Thymus (tissue), 11 donors: ENCODE results near the gene SURF6. TPM values are rescaled to one million over a fixed set of nuclear protein-coding genes. Genes with fewer than 3 reads are reported as not detected.

Source experiments
- DNase-seq, 9 donors: peaks; one replicate each; pipeline ENCODE4 v3.0.0-alpha.2; 2013; ENCODE audit warnings: low spot score in 9 of 9, low read depth in 6 of 9, missing footprints in 1 of 9
- H3K27ac ChIP-seq, 2 donors: one replicate each; pipeline ENCODE4 v1.5.1; 2013; ENCODE audit warnings: control low read depth in 1 of 2, low read depth in 1 of 2, low read length in 1 of 2, mild to moderate bottlenecking in 1 of 2, moderate library complexity in 1 of 2
- H3K27me3 ChIP-seq, 2 donors: one replicate each; pipeline ENCODE4 v1.5.1; 2013; ENCODE audit warnings: low read length in 1 of 2; ENCODE audit not compliant: control insufficient read depth in 2 of 2, insufficient read depth in 1 of 2
- H3K36me3 ChIP-seq, 2 donors: one replicate each; pipeline ENCODE4 v1.5.1; 2013; ENCODE audit warnings: low read length in 1 of 2, mild to moderate bottlenecking in 1 of 2, moderate library complexity in 1 of 2; ENCODE audit not compliant: control insufficient read depth in 2 of 2, insufficient read depth in 2 of 2
- H3K4me1 ChIP-seq, 2 donors: one replicate each; pipeline ENCODE4 v1.5.1; 2013; ENCODE audit warnings: low read length in 2 of 2; ENCODE audit not compliant: control insufficient read depth in 2 of 2, insufficient read depth in 2 of 2
- H3K4me3 ChIP-seq, 2 donors: one replicate each; pipeline ENCODE4 v1.5.1; 2013; ENCODE audit warnings: low read length in 2 of 2, control low read depth in 1 of 2, mild to moderate bottlenecking in 1 of 2
- H3K9me3 ChIP-seq, 2 donors: one replicate each; pipeline ENCODE4 v1.5.1; 2013; ENCODE audit warnings: low read length in 1 of 2, mild to moderate bottlenecking in 1 of 2; ENCODE audit not compliant: control insufficient read depth in 2 of 2, insufficient read depth in 1 of 2
- WGBS: extraction: QIAGEN DNeasy Blood & Tissue Kit; methylation state at CpG from one replicate; pipeline ENCODE4 v1.1.7; 2013; 5-methylcytosine and 5-hydroxymethylcytosine counted together
- polyA plus RNA-seq: library from polyadenylated mRNA; stranded (reverse); fragments of 200-250 nt; gene quantifications from one replicate; pipeline ENCODE4 v1.2.3, GENCODE V29; 2013
- total RNA-seq: library from RNA; stranded (reverse); fragments of 120-200 nt; gene quantifications from one replicate; pipeline ENCODE4 v1.2.4, GENCODE V29; 2013
- donor health status: healthy.

The SURF6 gene
- total and polyA plus RNA-seq, 2 donors: 13.6 to 17.2 TPM

GRCh38 chr9:133351908-133352634, 16.1 kb upstream of the SURF6 start:
- Histone ChIP-seq H3K27me3 (no peaks in the 10 kb centered on the region), H3K36me3 (peaks cover 51 to 54% of the 10 kb centered on the region in 2 donors), H3K4me3 (no peak overlapping the region), H3K9me3 (no peaks in the 10 kb centered on the region), H3K27ac (no peak overlapping the region), H3K4me1 (peaks cover 18 to 29% of the 10 kb centered on the region in 2 donors)
- DNase-seq: no peak
- 91% methylated on average over 14 of the region's 14 CpGs for WGBS

- no peak overlapping the region for H3K4me3 ChIP-seq
- H3K27me3 ChIP-seq: no peaks in the 10 kb centered on the region
- DNase-seq: no peak
- no peak overlapping the region for H3K27ac ChIP-seq
- 94% methylated on average over 3 of the region's 3 CpGs for WGBS
- no peaks in the 10 kb centered on the region for H3K9me3 ChIP-seq
- peaks cover 51 to 54% of the 10 kb centered on the region in 2 donors for H3K36me3 ChIP-seq
- H3K4me1 ChIP-seq: peaks cover 18 to 30% of the 10 kb centered on the region in 2 donors
Observed at GRCh38 chr9:133351526-133351907, 15.5 kb upstream of the SURF6 start.

- Histone ChIP-seq H3K9me3 (no peaks in the 10 kb centered on the region), H3K36me3 (peaks cover 61 to 63% of the 10 kb centered on the region in 2 donors), H3K4me3 (no peak overlapping the region), H3K27ac (no peak overlapping the region), H3K4me1 (peaks cover 14 to 27% of the 10 kb centered on the region in 2 donors), H3K27me3 (no peaks in the 10 kb centered on the region)
- no peak for DNase-seq
- WGBS: 95% methylated on average over 15 of the region's 15 CpGs
Observed at GRCh38 chr9:133349965-133350616, 14.1 kb upstream of the SURF6 start.

- Histone ChIP-seq H3K9me3 (no peaks in the 10 kb centered on the region), H3K4me1 (peaks cover 14 to 24% of the 10 kb centered on the region in 2 donors), H3K36me3 (peaks cover 67 to 68% of the 10 kb centered on the region in 2 donors), H3K27ac (peak overlapping the region; percentile 81 to 94), H3K4me3 (peak overlapping the region; percentile 69 to 75), H3K27me3 (no peaks in the 10 kb centered on the region)
- WGBS: 26% methylated on average over 25 of the region's 25 CpGs
- DNase-seq: peak in 1 of 9 donors; percentile 27
Observed at GRCh38 chr9:133348718-133349573, 13.0 kb upstream of the SURF6 start.

GRCh38 chr9:133347985-133348717, 12.2 kb upstream of the SURF6 start, which contains the start of the genes MED22 and RPL7A:
Gene MED22, minus strand, starts transcription at chr9:133348131. Its CDS starts 1,469 bp downstream, at chr9:133346662.
Gene RPL7A, plus strand, starts transcription at chr9:133348218. Its CDS starts 26 bp downstream, at chr9:133348244.
- H3K36me3 ChIP-seq: peaks cover 66 to 71% of the 10 kb centered on the region in 2 donors
- H3K27ac ChIP-seq: peak within 1 kb of the TSS; percentile 81 to 94
- peaks cover 14 to 24% of the 10 kb centered on the region in 2 donors for H3K4me1 ChIP-seq
- under 1% methylated on average over 64 of the region's 64 CpGs for WGBS
- peak within 1 kb of the TSS; percentile 69 to 75 for H3K4me3 ChIP-seq
- peak; percentile 90 to 99 (median 96) for DNase-seq
- H3K27me3 ChIP-seq: no peaks in the 10 kb centered on the region
- H3K9me3 ChIP-seq: no peaks in the 10 kb centered on the region

GRCh38 chr9:133347515-133347984, 11.6 kb upstream of the SURF6 start:
- H3K27me3 ChIP-seq: no peaks in the 10 kb centered on the region
- H3K9me3 ChIP-seq: no peaks in the 10 kb centered on the region
- H3K36me3 ChIP-seq: peaks cover 66 to 71% of the 10 kb centered on the region in 2 donors
- peak in 4 of 9 donors; percentile 21 to 65 (median 30) for DNase-seq
- H3K27ac ChIP-seq: peak overlapping the region in 1 of 2 donors; percentile 80
- H3K4me1 ChIP-seq: peaks cover 14 to 24% of the 10 kb centered on the region in 2 donors
- H3K4me3 ChIP-seq: peak overlapping the region; percentile 69 to 75
- WGBS: under 1% methylated on average over 41 of the region's 41 CpGs

- Histone ChIP-seq H3K4me1 (peaks cover 14 to 24% of the 10 kb centered on the region in 2 donors), H3K36me3 (peaks cover 66 to 70% of the 10 kb centered on the region in 2 donors), H3K27me3 (no peaks in the 10 kb centered on the region), H3K4me3 (peak overlapping the region in 1 of 2 donors; percentile 69), H3K9me3 (no peaks in the 10 kb centered on the region), H3K27ac (no peak overlapping the region)
- no peak for DNase-seq
- WGBS: 91% methylated on average over 15 of the region's 15 CpGs
Observed at GRCh38 chr9:133346021-133346785, 10.2 kb upstream of the SURF6 start.

GRCh38 chr9:133345596-133345995, 9.6 kb upstream of the SURF6 start:
- H3K4me3 ChIP-seq: no peak overlapping the region
- H3K36me3 ChIP-seq: peaks cover 66 to 70% of the 10 kb centered on the region in 2 donors
- no peak overlapping the region for H3K27ac ChIP-seq
- peaks cover 14 to 27% of the 10 kb centered on the region in 2 donors for H3K4me1 ChIP-seq
- H3K27me3 ChIP-seq: no peaks in the 10 kb centered on the region
- no peak for DNase-seq
- no peaks in the 10 kb centered on the region for H3K9me3 ChIP-seq
- 99% methylated on average over 6 of the region's 6 CpGs for WGBS
